ENCODE measurements around the gene OR14A2.
"Not testable (repeated sequence)": the region's sequence is repeated elsewhere in the genome, so short reads cannot be mapped to it uniquely, and the experiment has no call there.

Gene OR14A2

GRCh38 chr1:247748041-247748440 is at the start of gene OR14A2:
Gene OR14A2 (minus strand): TSS chr1:247748141.
- DNase-seq (ENCODE audit: low read depth): no peak

- DNase-seq (ENCODE audit: low read depth): no peak
These were observed 49.6 kb upstream of the OR14A2 start for GRCh38 chr1:247797518-247797917.

- no peak for DNase-seq (ENCODE audit: low read depth)
These were observed 21.7 kb upstream of the OR14A2 start for GRCh38 chr1:247769603-247770002.

- DNase-seq (ENCODE audit: low read depth): no peak
These were observed 12.5 kb upstream of the OR14A2 start, which contains the start of gene OR1C1 for GRCh38 chr1:247760456-247760855. Gene OR1C1 (minus strand): TSS chr1:247760556. CDS start chr1:247758406, 2,150 bp downstream.

- DNase-seq (ENCODE audit: low read depth): not testable (repeated sequence)
These were observed 6.4 kb upstream of the OR14A2 start for GRCh38 chr1:247754311-247754710.

- DNase-seq (ENCODE audit: low read depth): no peak
These were observed 1.9 kb upstream of the OR14A2 start for GRCh38 chr1:247749870-247750269.

GRCh38 chr1:247747616-247748015 is 325 bp downstream of the OR14A2 start:
- no peak for DNase-seq (ENCODE audit: low read depth)

- no peak for DNase-seq (ENCODE audit: low read depth)
These were observed 1.5 kb downstream of the OR14A2 start for GRCh38 chr1:247746391-247746935.

- not testable (repeated sequence) for DNase-seq (ENCODE audit: low read depth)
These were observed 5.7 kb downstream of the OR14A2 start for GRCh38 chr1:247742215-247742760.

GRCh38 chr1:247741756-247742155 is 6.2 kb downstream of the OR14A2 start:
- no peak for DNase-seq (ENCODE audit: low read depth)

- DNase-seq (ENCODE audit: low read depth): no peak
These were observed 7.2 kb downstream of the OR14A2 start for GRCh38 chr1:247740721-247741120.

GRCh38 chr1:247738315-247738714 is 9.6 kb downstream of the OR14A2 start, which contains the start of gene OR14K1:
Gene OR14K1 (plus strand): TSS chr1:247738615. CDS start chr1:247738615, 0 bp downstream.
- no peak for DNase-seq (ENCODE audit: low read depth)

- no peak for DNase-seq (ENCODE audit: low read depth)
These were observed 26.7 kb downstream of the OR14A2 start for GRCh38 chr1:247721222-247721621.

- no peak for DNase-seq (ENCODE audit: low read depth)
These were observed 31.4 kb downstream of the OR14A2 start, which contains the start of gene OR6F1 for GRCh38 chr1:247716546-247716945. Gene OR6F1 (minus strand): TSS chr1:247716646. CDS start chr1:247712755, 3,891 bp downstream.

- no peak for DNase-seq (ENCODE audit: low read depth)
These were observed 34.2 kb downstream of the OR14A2 start for GRCh38 chr1:247713753-247714152.

GRCh38 chr1:247710681-247711080 is 37.3 kb downstream of the OR14A2 start:
- DNase-seq (ENCODE audit: low read depth): not testable (repeated sequence)

- DNase-seq (ENCODE audit: low read depth): no peak
These were observed 46.6 kb downstream of the OR14A2 start for GRCh38 chr1:247701338-247701737.

GRCh38 chr1:247681288-247681897 is 66.5 kb downstream of the OR14A2 start:
- DNase-seq (ENCODE audit: low read depth): no peak

- DNase-seq (ENCODE audit: low read depth): no peak
These were observed 67.8 kb downstream of the OR14A2 start for GRCh38 chr1:247680171-247680570.

- DNase-seq (ENCODE audit: low read depth): no peak
These were observed 68.3 kb downstream of the OR14A2 start, which contains the start of gene OR13G1 for GRCh38 chr1:247679639-247680038. Gene OR13G1 (minus strand): TSS chr1:247679739. CDS start chr1:247673041, 6,698 bp downstream.

Measured in GM04503 (cell line).